Stimulated activated CD4-positive, alpha-beta T cell treated with anti-CD3 and anti-CD28 coated beads, Interleukin-4, amount 100 ng/mL, for 48 hours (primary cell): Measurements from ENCODE around the gene PLSCR2.
"Not testable (repeated sequence)": the region's sequence is repeated elsewhere in the genome, so short reads cannot be mapped to it uniquely, and the experiment has no call there.

Source experiments
- DNase-seq, 2 donors: peaks; one replicate each; pipeline ENCODE4 v3.0.0-alpha.2; 2020; ENCODE audit warnings: low read depth in 2 of 2

The PLSCR2 gene

GRCh38 chr3:146421819-146422759 lies 47.3 kb downstream of the PLSCR2 start:
- DNase-seq = no peak

GRCh38 chr3:146416366-146416765 lies 53.0 kb downstream of the PLSCR2 start:
- no peak for DNase-seq

GRCh38 chr3:146414010-146414409 lies 55.4 kb downstream of the PLSCR2 start:
- DNase-seq = no peak

GRCh38 chr3:146412711-146413110 lies 56.6 kb downstream of the PLSCR2 start:
- DNase-seq = not testable (repeated sequence)

GRCh38 chr3:146407956-146408355 lies 61.4 kb downstream of the PLSCR2 start:
- no peak for DNase-seq

- no peak for DNase-seq
Observed at GRCh38 chr3:146404436-146404835, 64.9 kb downstream of the PLSCR2 start.

GRCh38 chr3:146403792-146404191 lies 65.6 kb downstream of the PLSCR2 start:
- no peak for DNase-seq

GRCh38 chr3:146396792-146397191 lies 72.6 kb downstream of the PLSCR2 start:
- no peak for DNase-seq

GRCh38 chr3:146395164-146395563 lies 74.2 kb downstream of the PLSCR2 start:
- DNase-seq = no peak

- no peak for DNase-seq
Observed at GRCh38 chr3:146390957-146391356, 78.4 kb downstream of the PLSCR2 start.

GRCh38 chr3:146390006-146390772 lies 79.2 kb downstream of the PLSCR2 start:
- no peak for DNase-seq

- no peak for DNase-seq
Observed at GRCh38 chr3:146387566-146387965, 81.8 kb downstream of the PLSCR2 start.

GRCh38 chr3:146386936-146387335 lies 82.4 kb downstream of the PLSCR2 start:
- DNase-seq = no peak

GRCh38 chr3:146384786-146385185 lies 84.6 kb downstream of the PLSCR2 start:
- DNase-seq = no peak
